Adrenal gland (tissue), 12 donors: Measurements from ENCODE around the gene HACD3. TPM values are rescaled to one million over a fixed set of nuclear protein-coding genes. Genes with fewer than 3 reads are reported as not detected.
"Not testable (repeated sequence)": the region's sequence is repeated elsewhere in the genome, so short reads cannot be mapped to it uniquely, and the experiment has no call there.

Experiments used
- DNase-seq, 7 donors: peaks; one replicate each; pipeline ENCODE4 v3.0.0-alpha.2; 2019 to 2020
- H3K27ac ChIP-seq, 5 donors: fragments of 200-600 bp; sonication (generic) in 4 of 5; 1 replicate in 3 of 5; 2 replicates in 2 of 5; pipeline versions ENCODE4 v1.5.1 to v1.8.0; 2016 to 2020; ENCODE audit warnings: mild to moderate bottlenecking in 1 of 5
- H3K27me3 ChIP-seq: fragments of 200-600 bp; 2 replicates; pipeline ENCODE4 v1.8.0; 2021
- H3K36me3 ChIP-seq, 2 donors: fragments of 200-600 bp; replicated peaks in 1 of 2; 1 replicate in 1 of 2; 2 replicates in 1 of 2; pipeline versions ENCODE4 v1.5.1 to v1.8.0; 2018 to 2022
- H3K4me1 ChIP-seq, 2 donors: fragments of 200-600 bp; replicated peaks in 1 of 2; 1 replicate in 1 of 2; 2 replicates in 1 of 2; pipeline versions ENCODE4 v1.5.1 to v1.8.0; 2018 to 2021
- H3K4me3 ChIP-seq, 4 donors: fragments of 200-600 bp; sonication (generic) in 3 of 4; one replicate each; pipeline ENCODE4 v1.5.1; 2016 to 2018
- H3K9me3 ChIP-seq, 3 donors: fragments of 200-600 bp; sonication (generic) in 1 of 3; replicated peaks in 1 of 3; 1 replicate in 2 of 3; 2 replicates in 1 of 3; pipeline versions ENCODE4 v1.5.1 to v1.8.0; 2016 to 2021
- POLR2A ChIP-seq, 2 donors: fragments of 450-650 bp; IDR thresholded peaks; one replicate each; pipeline ENCODE4 v1.6.1; 2017; ENCODE audit warnings: antibody characterized with exemption in 2 of 2, mild to moderate bottlenecking in 2 of 2, moderate library complexity in 1 of 2
- WGBS, 4 donors: extraction: QIAGEN DNeasy Blood & Tissue Kit in 2 of 4; methylation state at CpG; one replicate each; pipeline versions ENCODE4 v1.1.5 to v1.1.7; 2013 to 2017; 5-methylcytosine and 5-hydroxymethylcytosine counted together
- intact Hi-C, 2 donors: fragments of 100-400 bp; cut with DNase I; formaldehyde crosslinking; loops; one replicate each; pipeline versions ENCODE4 v1.14.1 to v1.15.0; 2022 to 2023
- polyA plus RNA-seq, 3 donors: library from polyadenylated mRNA; stranded (reverse); fragments of 200-250 nt in 2 of 3; fragments of 350-450 nt in 1 of 3; fragmentation: Illumina TruSeq in 1 of 3; extraction: RNeasy Lipid Tissue Mini Kit (QIAGEN cat#74804) in 1 of 3; gene quantifications; one replicate each; pipeline ENCODE4 v1.2.3, GENCODE V29; 2013 to 2014
- total RNA-seq, 9 donors: library from RNA; depleted of rRNA in 4 of 9; stranded (reverse); fragments of >200 nt in 4 of 9; fragments of 120-200 nt in 1 of 9; fragmentation: NEBNext Ultra II Directional in 1 of 9; extraction: Animal tissue kit (Norgen Biotek cat#: 25700) in 1 of 9; gene quantifications; one replicate each; pipeline versions ENCODE4 v1.1.0 to v1.2.4, GENCODE V29; 2013 to 2023
- TF ChIP-seq, protein P1 (sequence below), 6 experiments: fragments of 450-650 bp in 4 of 6; fragments of 200-600 bp in 2 of 6; sonication (generic) in 1 of 6; IDR thresholded peaks; 1 replicate in 5 of 6; 2 replicates in 1 of 6; pipeline versions ENCODE4 v1.5.1 to v1.8.0; 2016 to 2021; ENCODE audit warnings: antibody characterized with exemption in 6 of 6, mild to moderate bottlenecking in 2 of 6, moderate library complexity in 1 of 6
- donor health status: healthy with polysubstance abuse.
- donor health status: Bipolar disorder and iron deficiency.
- donor health status: DM: yes; HTN: yes; CAD: no.
- donor health status: DM: no; HTN: no; CAD: no.
- donor health status: DM: no; HTN: no; CAD: no.
- donor health status: DM: yes; HTN: yes; CAD: no.

HACD3 gene
- total and polyA plus RNA-seq, 12 donors: 13.8 to 284 (median 119) TPM

DNA sequence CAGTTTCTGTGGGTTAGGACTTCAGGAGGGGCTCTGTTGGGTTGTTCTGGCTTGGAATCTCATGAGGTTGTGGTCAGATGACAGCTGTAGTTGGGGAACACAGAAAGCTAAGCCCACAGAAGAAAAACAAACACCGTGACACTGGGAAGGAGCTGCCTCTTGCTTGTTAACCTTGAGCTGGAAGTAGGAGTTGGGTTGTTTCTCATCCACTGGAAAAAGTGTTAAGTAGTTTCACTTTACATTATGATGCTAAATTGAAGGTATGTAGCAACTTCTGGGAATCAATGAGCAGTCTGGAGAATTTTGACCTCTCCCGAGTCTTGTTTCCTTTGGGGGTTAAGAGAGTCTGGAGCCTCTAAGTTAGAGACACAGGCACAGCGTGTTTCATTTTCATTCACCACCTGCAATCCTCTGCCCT lies 20.4 kb downstream of the HACD3 start:
- WGBS, 4 donors: 62 to 73% (median 69%) methylated on average over 3 of the region's 3 CpGs
- TF ChIP-seq POLR2A (IDR thresholded peaks at IDR 0.05): no peak
- TF ChIP-seq, protein P1, sequence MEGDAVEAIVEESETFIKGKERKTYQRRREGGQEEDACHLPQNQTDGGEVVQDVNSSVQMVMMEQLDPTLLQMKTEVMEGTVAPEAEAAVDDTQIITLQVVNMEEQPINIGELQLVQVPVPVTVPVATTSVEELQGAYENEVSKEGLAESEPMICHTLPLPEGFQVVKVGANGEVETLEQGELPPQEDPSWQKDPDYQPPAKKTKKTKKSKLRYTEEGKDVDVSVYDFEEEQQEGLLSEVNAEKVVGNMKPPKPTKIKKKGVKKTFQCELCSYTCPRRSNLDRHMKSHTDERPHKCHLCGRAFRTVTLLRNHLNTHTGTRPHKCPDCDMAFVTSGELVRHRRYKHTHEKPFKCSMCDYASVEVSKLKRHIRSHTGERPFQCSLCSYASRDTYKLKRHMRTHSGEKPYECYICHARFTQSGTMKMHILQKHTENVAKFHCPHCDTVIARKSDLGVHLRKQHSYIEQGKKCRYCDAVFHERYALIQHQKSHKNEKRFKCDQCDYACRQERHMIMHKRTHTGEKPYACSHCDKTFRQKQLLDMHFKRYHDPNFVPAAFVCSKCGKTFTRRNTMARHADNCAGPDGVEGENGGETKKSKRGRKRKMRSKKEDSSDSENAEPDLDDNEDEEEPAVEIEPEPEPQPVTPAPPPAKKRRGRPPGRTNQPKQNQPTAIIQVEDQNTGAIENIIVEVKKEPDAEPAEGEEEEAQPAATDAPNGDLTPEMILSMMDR (IDR thresholded peaks at IDR 0.05): no peak
- Histone ChIP-seq H3K36me3 (no peaks in the 10 kb centered on the region), H3K27ac (no peak overlapping the region), H3K4me1 (peaks cover 3 to 20% of the 10 kb centered on the region in 2 donors), H3K27me3 (no peaks in the 10 kb centered on the region), H3K9me3 (no peaks in the 10 kb centered on the region), H3K4me3 (no peak overlapping the region)
- no peak for DNase-seq
- intact Hi-C loops: no loop called here

GRCh38 chr15:65551183-65551582 lies 20.9 kb downstream of the HACD3 start:
- intact Hi-C loops: no loop called here
- DNase-seq: no peak
- H3K4me3 ChIP-seq: no peak overlapping the region
- H3K27me3 ChIP-seq: no peaks in the 10 kb centered on the region
- no peaks in the 10 kb centered on the region for H3K36me3 ChIP-seq
- no peaks in the 10 kb centered on the region for H3K9me3 ChIP-seq
- H3K27ac ChIP-seq: no peak overlapping the region
- 73 to 85% (median 74%) methylated on average over 2 of the region's 2 CpGs for WGBS, 4 donors
- no peak for TF ChIP-seq POLR2A (IDR thresholded peaks at IDR 0.05)
- TF ChIP-seq, protein P1 (IDR thresholded peaks at IDR 0.05): no peak
- H3K4me1 ChIP-seq: peaks cover 3 to 20% of the 10 kb centered on the region in 2 donors

DNA sequence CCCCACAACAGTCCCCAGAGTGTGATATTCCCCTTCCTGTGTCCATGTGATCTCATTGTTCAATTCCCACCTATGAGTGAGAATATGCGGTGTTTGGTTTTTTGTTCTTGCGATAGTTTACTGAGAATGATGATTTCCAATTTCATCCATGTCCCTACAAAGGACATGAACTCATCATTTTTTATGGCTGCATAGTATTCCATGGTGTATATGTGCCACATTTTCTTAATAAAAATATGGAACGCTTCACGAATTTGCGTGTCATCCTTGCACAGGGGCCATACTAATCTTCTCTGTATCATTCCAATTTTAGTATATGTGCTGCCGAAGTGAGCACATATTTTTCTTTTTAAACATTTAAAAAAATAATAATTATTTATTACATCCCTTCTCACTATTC lies 22.6 kb downstream of the HACD3 start:
- intact Hi-C loops: not testable (repeated sequence)
- WGBS, 4 donors: 95 to 98% (median 97%) methylated on average over 4 to 5 of the region's 6 CpGs

GRCh38 chr15:65553691-65554090 lies 23.4 kb downstream of the HACD3 start:
- Histone ChIP-seq H3K27ac (no peak overlapping the region), H3K9me3 (no peaks in the 10 kb centered on the region), H3K4me3 (no peak overlapping the region), H3K4me1 (peaks cover 3 to 14% of the 10 kb centered on the region in 2 donors), H3K27me3 (no peaks in the 10 kb centered on the region), H3K36me3 (peaks cover 0 to 9% of the 10 kb centered on the region in 2 donors)
- DNase-seq: no peak
- intact Hi-C loops: no loop called here
- TF ChIP-seq, protein P1 (IDR thresholded peaks at IDR 0.05): no peak
- no peak for TF ChIP-seq POLR2A (IDR thresholded peaks at IDR 0.05)
- 94 to 99% (median 97%) methylated on average over 3 of the region's 3 CpGs for WGBS, 4 donors

More for the DNA sequence above, 22.6 kb downstream of the HACD3 start:
- peaks cover 3 to 14% of the 10 kb centered on the region in 2 donors for H3K4me1 ChIP-seq
- not testable (repeated sequence) for H3K4me3 ChIP-seq, DNase-seq, H3K27ac ChIP-seq, H3K9me3 ChIP-seq, H3K27me3 ChIP-seq, H3K36me3 ChIP-seq

GRCh38 chr15:65556622-65557021 lies 26.4 kb downstream of the HACD3 start:
- no peak for DNase-seq
- no peaks in the 10 kb centered on the region for H3K27me3 ChIP-seq
- no peaks in the 10 kb centered on the region for H3K4me1 ChIP-seq
- H3K27ac ChIP-seq: no peak overlapping the region
- no peak overlapping the region for H3K4me3 ChIP-seq
- TF ChIP-seq POLR2A (IDR thresholded peaks at IDR 0.05): no peak
- TF ChIP-seq, protein P1 (IDR thresholded peaks at IDR 0.05): no peak
- H3K36me3 ChIP-seq: peaks cover 0 to 17% of the 10 kb centered on the region in 2 donors
- WGBS, 4 donors: 95 to 97% (median 96%) methylated on average over 7 of the region's 7 CpGs
- intact Hi-C loops: no loop called here
- no peaks in the 10 kb centered on the region for H3K9me3 ChIP-seq
